GM18517 (cell line): ENCODE data around the gene NIPAL3.

Source experiments
- ATAC-seq: cut with Tn5 transposase; IDR thresholded peaks from one replicate; pipeline ENCODE4 v1.9.1; 2021; ENCODE audit warnings: mild to moderate bottlenecking, moderate library complexity; ENCODE audit not compliant: unreplicated experiment

Gene NIPAL3

GRCh38 chr1:24390924-24391782 is 24.4 kb upstream of the NIPAL3 start:
- ATAC-seq, result no peak

- ATAC-seq, result peak; percentile 73
Measured at GRCh38 chr1:24391882-24392603, 23.6 kb upstream of the NIPAL3 start.

GRCh38 chr1:24392604-24392946 is 23.0 kb upstream of the NIPAL3 start:
- ATAC-seq, result no peak

- no peak for ATAC-seq
Measured at GRCh38 chr1:24392982-24393650, 22.5 kb upstream of the NIPAL3 start.

- no peak for ATAC-seq
Measured at GRCh38 chr1:24393892-24394291, 21.7 kb upstream of the NIPAL3 start.

GRCh38 chr1:24400065-24400464 is 15.5 kb upstream of the NIPAL3 start:
- no peak for ATAC-seq

- no peak for ATAC-seq
Measured at GRCh38 chr1:24403806-24404205, 11.8 kb upstream of the NIPAL3 start.

GRCh38 chr1:24406788-24407187 is 8.8 kb upstream of the NIPAL3 start:
- ATAC-seq, result no peak

GRCh38 chr1:24409535-24409934 is 6.1 kb upstream of the NIPAL3 start:
- no peak for ATAC-seq

- ATAC-seq, result no peak
Measured at GRCh38 chr1:24410750-24411149, 4.9 kb upstream of the NIPAL3 start.

- no peak for ATAC-seq
Measured at GRCh38 chr1:24411963-24412362, 3.6 kb upstream of the NIPAL3 start.

GRCh38 chr1:24412408-24412807 is 3.2 kb upstream of the NIPAL3 start:
- ATAC-seq, result no peak

- ATAC-seq, result peak; percentile 45
Measured at GRCh38 chr1:24413350-24414163, 2.0 kb upstream of the NIPAL3 start, which contains the start of gene STPG1. TSS of gene STPG1 (minus strand) at chr1:24413782. CDS start at chr1:24401388, 12,394 bp downstream.

- ATAC-seq, result no peak
Measured at GRCh38 chr1:24414775-24415333, 748 bp upstream of the NIPAL3 start.

- ATAC-seq, result peak; percentile 13
Measured at GRCh38 chr1:24415910-24416665, 486 bp downstream of the NIPAL3 start.

- ATAC-seq, result no peak
Measured at GRCh38 chr1:24416666-24417391, 1.2 kb downstream of the NIPAL3 start.

- ATAC-seq, result no peak
Measured at GRCh38 chr1:24417681-24418080, 2.1 kb downstream of the NIPAL3 start.

- ATAC-seq, result no peak
Measured at GRCh38 chr1:24418898-24419628, 3.5 kb downstream of the NIPAL3 start.
